Keratinocyte (primary cell): ENCODE measurements around the gene MAPK1. TPM values are rescaled to one million over a fixed set of nuclear protein-coding genes. Genes with fewer than 3 reads are reported as not detected.

Experiments used
- DNase-seq: peaks from one replicate; pipeline ENCODE4 v3.0.0-alpha.2; 2011; ENCODE audit warnings: low read depth, missing footprints, low spot score
- FAIRE-seq: peaks from 2 replicates; lab custom pipeline; 2011; peaks lifted over from hg19 to GRCh38; lab: Jason Lieb, UNC
- H2AFZ ChIP-seq: 2 replicates; pipeline ENCODE4 v1.6.0; 2012; ENCODE audit warnings: low read length, control low read depth, inconsistent platforms; ENCODE audit not compliant: control insufficient read depth
- H3K27ac ChIP-seq: 2 replicates; pipeline ENCODE4 v1.5.1; 2011; ENCODE audit warnings: low read length; ENCODE audit not compliant: control insufficient read depth, insufficient read depth
- H3K27me3 ChIP-seq: 3 replicates; pipeline ENCODE4 v1.6.0; 2011; ENCODE audit warnings: low read length; ENCODE audit not compliant: control insufficient read depth, insufficient read depth; ENCODE audit errors: extremely low read depth
- H3K36me3 ChIP-seq, 2 experiments: 2 replicates in 1 of 2; 3 replicates in 1 of 2; pipeline ENCODE4 v1.5.1; 2011; ENCODE audit warnings: low read length in 2 of 2, mild to moderate bottlenecking in 1 of 2; ENCODE audit not compliant: control insufficient read depth in 2 of 2, insufficient read depth in 2 of 2; ENCODE audit errors: extremely low read depth in 1 of 2
- H3K4me1 ChIP-seq: 3 replicates; pipeline ENCODE4 v1.5.1; 2011; ENCODE audit warnings: low read length; ENCODE audit not compliant: control insufficient read depth, insufficient read depth; ENCODE audit errors: extremely low read depth
- H3K4me2 ChIP-seq: 3 replicates; pipeline ENCODE4 v1.6.0; 2011; ENCODE audit warnings: low read depth, low read length; ENCODE audit not compliant: control insufficient read depth, insufficient read depth; ENCODE audit errors: extremely low read depth
- H3K4me3 ChIP-seq, 3 experiments: fragments of 200-600 bp in 1 of 3; sonication (generic) in 1 of 3; 2 replicates in 2 of 3; 3 replicates in 1 of 3; pipeline ENCODE4 v1.5.1; 2011 to 2016; ENCODE audit warnings: low read length in 3 of 3, mild to moderate bottlenecking in 3 of 3, control low read depth in 2 of 3, inconsistent platforms in 1 of 3, low read depth in 1 of 3, mixed read lengths in 1 of 3, mixed run types in 1 of 3, moderate library complexity in 1 of 3; ENCODE audit not compliant: control insufficient read depth in 2 of 3, insufficient read depth in 2 of 3; ENCODE audit errors: extremely low read depth in 1 of 3
- H3K79me2 ChIP-seq: 2 replicates; pipeline ENCODE4 v1.6.0; 2012; ENCODE audit warnings: low read length; ENCODE audit not compliant: control insufficient read depth, insufficient read depth
- H3K9ac ChIP-seq: 3 replicates; pipeline ENCODE4 v1.6.0; 2011; ENCODE audit warnings: low read length; ENCODE audit not compliant: control insufficient read depth, insufficient read depth; ENCODE audit errors: extremely low read depth
- H3K9me1 ChIP-seq: 3 replicates; pipeline ENCODE4 v1.6.0; 2011; ENCODE audit warnings: low read length; ENCODE audit not compliant: control insufficient read depth, insufficient read depth; ENCODE audit errors: extremely low read depth
- H3K9me3 ChIP-seq: 2 replicates; pipeline ENCODE4 v1.5.1; 2012; ENCODE audit warnings: low read depth, low read length; ENCODE audit not compliant: control insufficient read depth
- H4K20me1 ChIP-seq: 3 replicates; pipeline ENCODE4 v1.6.0; 2011; ENCODE audit warnings: low read length; ENCODE audit not compliant: control insufficient read depth, insufficient read depth; ENCODE audit errors: extremely low read depth
- EZH2 ChIP-seq: IDR thresholded peaks from one replicate; pipeline ENCODE4 v1.6.1; 2012; ENCODE audit warnings: inconsistent platforms, mild to moderate bottlenecking, low read length, moderate library complexity
- dilution Hi-C: fragments of 300-500 bp; cut with MboI; formaldehyde crosslinking; loops from one replicate; pipeline ENCODE4 v1.7.0; 2020; ENCODE audit warnings: low sequenced_read_pairs; ENCODE audit not compliant: extremely low pct_ligation_motif_present
- polyA plus RNA-seq, 5 experiments: library from polyadenylated mRNA; depleted of rRNA in 3 of 5; stranded (reverse) in 3 of 5; stranded (forward) in 1 of 5; unstranded in 1 of 5; fragments of >200 nt; gene quantifications; 1 replicate in 1 of 5; 2 replicates in 3 of 5; 3 replicates in 1 of 5; pipeline versions ENCODE4 v1.2.1 to v1.2.3, GENCODE V29; 2011 to 2012; ENCODE audit warnings: missing spikeins in 2 of 5, low read depth in 1 of 5, low replicate concordance in 1 of 5
- TF ChIP-seq, protein P1 (sequence below), 3 experiments: IDR thresholded peaks in 1 of 3; conservative IDR thresholded peaks in 1 of 3; optimal IDR thresholded peaks in 1 of 3; 2 replicates in 2 of 3; 3 replicates in 1 of 3; pipeline versions ENCODE3 to v1.5.1; 2011; ENCODE audit warnings: low read length in 3 of 3, mild to moderate bottlenecking in 3 of 3, moderate library complexity in 2 of 3, control low read depth in 1 of 3, inconsistent platforms in 1 of 3; ENCODE audit not compliant: insufficient read depth in 2 of 3; ENCODE audit errors: extremely low read depth in 1 of 3

Gene MAPK1
- polyA plus RNA-seq, 1 donor (not counting 4 experiments of a cell fraction or from before 2014, with no cell fraction given) = 136 TPM

- Histone ChIP-seq H3K9ac (no peak overlapping the region), H3K4me2 (no peak overlapping the region), H3K4me3 (no peak overlapping the region), H3K4me1 (peaks cover 11% of the 10 kb centered on the region), H3K27ac (no peak overlapping the region), H3K79me2 (peaks cover 99% of the 10 kb centered on the region), H3K9me1 (peaks cover 7% of the 10 kb centered on the region), H2AFZ (no peak overlapping the region), H3K27me3 (no peaks in the 10 kb centered on the region), H4K20me1 (peaks cover 43% of the 10 kb centered on the region), H3K9me3 (no peaks in the 10 kb centered on the region), H3K36me3 (no peaks in the 10 kb centered on the region)
- FAIRE-seq = no peak
- TF ChIP-seq, protein P1, sequence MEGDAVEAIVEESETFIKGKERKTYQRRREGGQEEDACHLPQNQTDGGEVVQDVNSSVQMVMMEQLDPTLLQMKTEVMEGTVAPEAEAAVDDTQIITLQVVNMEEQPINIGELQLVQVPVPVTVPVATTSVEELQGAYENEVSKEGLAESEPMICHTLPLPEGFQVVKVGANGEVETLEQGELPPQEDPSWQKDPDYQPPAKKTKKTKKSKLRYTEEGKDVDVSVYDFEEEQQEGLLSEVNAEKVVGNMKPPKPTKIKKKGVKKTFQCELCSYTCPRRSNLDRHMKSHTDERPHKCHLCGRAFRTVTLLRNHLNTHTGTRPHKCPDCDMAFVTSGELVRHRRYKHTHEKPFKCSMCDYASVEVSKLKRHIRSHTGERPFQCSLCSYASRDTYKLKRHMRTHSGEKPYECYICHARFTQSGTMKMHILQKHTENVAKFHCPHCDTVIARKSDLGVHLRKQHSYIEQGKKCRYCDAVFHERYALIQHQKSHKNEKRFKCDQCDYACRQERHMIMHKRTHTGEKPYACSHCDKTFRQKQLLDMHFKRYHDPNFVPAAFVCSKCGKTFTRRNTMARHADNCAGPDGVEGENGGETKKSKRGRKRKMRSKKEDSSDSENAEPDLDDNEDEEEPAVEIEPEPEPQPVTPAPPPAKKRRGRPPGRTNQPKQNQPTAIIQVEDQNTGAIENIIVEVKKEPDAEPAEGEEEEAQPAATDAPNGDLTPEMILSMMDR (optimal IDR thresholded peaks at IDR 0.05 in 1 of 3, IDR thresholded peaks at IDR 0.05 in 1 of 3, conservative IDR thresholded peaks at IDR 0.05 in 1 of 3; ENCODE audit: extremely low read depth in 1 of 3, insufficient read depth in 2 of 3, low read length in 3 of 3) = no peak
- no peak for TF ChIP-seq EZH2
- DNase-seq = no peak
- dilution Hi-C loops = loop anchor here (10.0 kb wide), 1 partner anchor 77 kb away; no protein-coding TSS in a partner anchor
These were observed 9.9 kb downstream of the MAPK1 start for GRCh38 chr22:21857481-21857914.

DNA sequence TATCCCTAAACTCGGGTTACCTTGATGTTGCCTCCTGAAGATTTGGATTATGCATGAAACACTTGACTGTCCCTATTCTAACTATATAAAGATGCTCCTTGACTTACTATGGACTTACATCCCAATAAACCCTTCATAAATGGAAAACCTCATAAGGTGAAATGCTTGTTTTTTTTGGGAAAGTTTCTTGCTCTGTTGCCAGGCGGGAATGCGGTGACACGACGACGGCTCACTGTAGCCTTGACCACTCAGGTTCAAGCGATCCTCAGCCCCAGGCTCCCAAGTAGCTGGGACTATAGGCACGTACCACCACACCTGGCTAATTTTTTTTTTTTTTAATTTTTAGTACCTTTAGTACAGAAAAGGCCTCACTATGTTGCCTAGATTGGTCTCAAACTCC, 10.6 kb downstream of the MAPK1 start:
- TF ChIP-seq, protein P1 (optimal IDR thresholded peaks at IDR 0.05 in 1 of 3, IDR thresholded peaks at IDR 0.05 in 1 of 3, conservative IDR thresholded peaks at IDR 0.05 in 1 of 3; ENCODE audit: extremely low read depth in 1 of 3, insufficient read depth in 2 of 3, low read length in 3 of 3) = no peak
- H3K27me3 ChIP-seq = no peaks in the 10 kb centered on the region
- no peak overlapping the region for H3K27ac ChIP-seq
- H3K4me3 ChIP-seq = no peak overlapping the region
- H3K4me2 ChIP-seq = no peak overlapping the region
- H3K9me1 ChIP-seq = peaks cover 7% of the 10 kb centered on the region
- dilution Hi-C loops = loop anchor here (10.0 kb wide), 1 partner anchor 78 kb away; no protein-coding TSS in a partner anchor
- H3K9me3 ChIP-seq = no peaks in the 10 kb centered on the region
- H3K79me2 ChIP-seq = peaks cover 100% of the 10 kb centered on the region
- H3K9ac ChIP-seq = no peak overlapping the region
- H3K36me3 ChIP-seq = no peaks in the 10 kb centered on the region
- H2AFZ ChIP-seq = no peak overlapping the region
- peaks cover 7% of the 10 kb centered on the region for H3K4me1 ChIP-seq
- no peak for DNase-seq
- peaks cover 41% of the 10 kb centered on the region for H4K20me1 ChIP-seq
- FAIRE-seq = no peak
